Heart left ventricle (tissue), 16 donors: Measurements from ENCODE around the gene LPAR5. TPM values are rescaled to one million over a fixed set of nuclear protein-coding genes. Genes with fewer than 3 reads are reported as not detected.
A peak's percentile ranks its signal among the peaks of the same experiment; 100 is the strongest.

Experiments
- ATAC-seq, 4 donors: fragments of 200-7000 bp; cut with Tn5 transposase; one replicate each; pipeline ENCODE4 v1.9.1; 2020 to 2022; ENCODE audit warnings: moderate library complexity in 4 of 4, mild to moderate bottlenecking in 3 of 4, moderate number of reproducible peaks in 1 of 4
- DNase-seq, 5 donors: peaks; one replicate each; pipeline ENCODE4 v3.0.0-alpha.2; 2020
- H3K27ac ChIP-seq, 12 donors: fragments of 200-600 bp; sonication (generic) in 4 of 12; one replicate each; pipeline versions ENCODE4 v1.5.0 to v1.8.0; 2016 to 2022; ENCODE audit warnings: mild to moderate bottlenecking in 2 of 12
- H3K27me3 ChIP-seq, 9 donors: fragments of 200-600 bp; sonication (generic) in 2 of 9; one replicate each; pipeline versions ENCODE4 v1.5.1 to v1.8.0; 2016 to 2022; ENCODE audit warnings: mild to moderate bottlenecking in 3 of 9
- H3K36me3 ChIP-seq, 9 donors: fragments of 200-600 bp; sonication (generic) in 2 of 9; one replicate each; pipeline versions ENCODE4 v1.5.0 to v1.8.0; 2018 to 2022; ENCODE audit warnings: mild to moderate bottlenecking in 2 of 9
- H3K4me1 ChIP-seq, 12 donors: fragments of 200-600 bp; sonication (generic) in 4 of 12; one replicate each; pipeline versions ENCODE4 v1.5.0 to v1.8.0; 2016 to 2022; ENCODE audit warnings: mild to moderate bottlenecking in 3 of 12
- H3K4me3 ChIP-seq, 12 donors: fragments of 200-600 bp; sonication (generic) in 4 of 12; one replicate each; pipeline versions ENCODE4 v1.5.0 to v1.8.0; 2017 to 2022; ENCODE audit warnings: mild to moderate bottlenecking in 9 of 12, moderate library complexity in 4 of 12
- H3K9me3 ChIP-seq, 12 donors: fragments of 200-600 bp; sonication (generic) in 4 of 12; one replicate each; pipeline versions ENCODE4 v1.5.0 to v1.8.0; 2016 to 2022; ENCODE audit warnings: mild to moderate bottlenecking in 1 of 12
- CTCF ChIP-seq, 12 donors: fragments of 200-600 bp; sonication (generic) in 4 of 12; IDR thresholded peaks; one replicate each; pipeline versions ENCODE4 v1.5.0 to v1.8.0; 2018 to 2022; ENCODE audit warnings: antibody characterized with exemption in 12 of 12, mild to moderate bottlenecking in 5 of 12
- POLR2A ChIP-seq, 2 donors: fragments of 450-650 bp; IDR thresholded peaks; one replicate each; pipeline ENCODE4 v1.6.1; 2017; ENCODE audit warnings: antibody characterized with exemption in 2 of 2, mild to moderate bottlenecking in 2 of 2, moderate library complexity in 2 of 2
- WGBS, 4 donors: extraction: QIAGEN DNeasy Blood & Tissue Kit in 2 of 4; methylation state at CpG; one replicate each; pipeline versions ENCODE4 v1.1.5 to v1.1.7; 2013 to 2018; 5-methylcytosine and 5-hydroxymethylcytosine counted together
- intact Hi-C, 10 donors: fragments of 100-400 bp; cut with DNase I; formaldehyde crosslinking; loops; one replicate each; pipeline versions ENCODE4 v1.11.1 to v1.14.2; 2022
- polyA plus RNA-seq, 2 donors: library from polyadenylated mRNA; stranded (reverse); fragments of 200-250 nt; gene quantifications; one replicate each; pipeline ENCODE4 v1.2.3, GENCODE V29; 2013
- total RNA-seq, 9 donors: library from RNA; depleted of rRNA in 2 of 9; stranded (reverse); fragments of >200 nt in 2 of 9; fragmentation: NEBNext Ultra II Directional in 3 of 9; extraction: Animal tissue kit (Norgen Biotek cat#: 25700) in 3 of 9; gene quantifications; one replicate each; pipeline versions ENCODE4 v1.1.0 to v1.2.4, GENCODE V29; 2016 to 2023
- donor health status: ischemic (EF 13 %, LVEDD 7.1; RV severe dilation, severe dysfunction).
- donor health status: healthy with polysubstance abuse.
- donor health status: DM: no; HTN: yes; CAD: no.
- donor health status: DM: no; HTN: no; CAD: no.
- donor health status: ischemic (EF 25% LVEDD 6.9; RV normal size, moderate dysfunction).
- donor health status: ischemic (EF 25% LVEDD 5.7; RV mildly dilated, moderate dysfunction).
- donor health status: healthy.
- donor health status: DM: yes; HTN: yes; CAD: no.
- donor health status: ischemic (EF 35%, LVEDD 5.7; RV mildly dilated, moderate dysfunction).
- donor health status: nonischemic (EF 11% LVEDD 7.7; RV severe dilation, severe dysfunction).
- donor health status: DM: yes; HTN: yes; CAD: no.
- donor health status: PGD.
- donor health status: ischemic (EF 29% LVEDD 5.4; RV normal size, mild dysfunction).
- donor health status: nonischemic (EF 23%, LVEDD 6.1; RV moderate dilation, normal function).

LPAR5 gene
- total and polyA plus RNA-seq, 11 donors = 3.5 to 11.7 (median 4.7) TPM

DNA sequence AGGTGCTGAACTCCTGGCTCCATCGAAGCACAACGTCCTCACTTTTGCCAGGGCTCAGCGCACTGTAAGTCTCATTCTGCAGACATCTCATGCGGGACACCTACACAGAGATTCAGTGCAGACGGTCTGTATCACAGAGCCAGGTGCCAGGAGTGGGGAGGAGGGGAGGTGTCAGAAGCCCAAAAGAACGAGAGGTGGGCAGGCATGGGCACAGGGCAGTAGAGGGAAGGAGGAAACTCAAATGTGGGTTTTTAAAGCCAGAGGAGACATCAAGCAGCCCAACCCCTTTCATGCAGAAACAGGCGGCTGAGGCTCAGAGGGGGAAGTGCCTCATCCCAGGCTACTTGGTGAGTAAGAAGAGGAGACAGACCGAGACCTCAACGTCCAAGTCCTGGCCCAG is 2.5 kb upstream of the LPAR5 start:
- DNase-seq (peak in 1 of 5 donors; percentile 40), ATAC-seq (peak in 3 of 4 donors; percentile 16 to 35 (median 33))
- 77 to 84% (median 82%) methylated on average over 8 to 9 of the region's 9 CpGs for WGBS, 4 donors
- intact Hi-C loops = no loop called here
- H3K9me3 ChIP-seq = no peaks in the 10 kb centered on the region
- peaks cover 0 to 6% (median 0%) of the 10 kb centered on the region in 9 donors for H3K27me3 ChIP-seq
- peak overlapping the region in 2 of 12 donors; percentile 18 to 66 for H3K27ac ChIP-seq
- no peak overlapping the region for H3K4me3 ChIP-seq
- H3K36me3 ChIP-seq = no peaks in the 10 kb centered on the region
- peaks cover 0 to 63% (median 0%) of the 10 kb centered on the region in 12 donors for H3K4me1 ChIP-seq
- no peak for TF ChIP-seq CTCF (IDR thresholded peaks at IDR 0.05)
- TF ChIP-seq POLR2A (IDR thresholded peaks at IDR 0.05) = no peak

- intact Hi-C loops = no loop called here
- Histone ChIP-seq H3K27ac (peak overlapping the region in 3 of 12 donors; percentile 19 to 62 (median 41)), H3K4me1 (peaks cover 0 to 76% (median 2%) of the 10 kb centered on the region in 12 donors), H3K36me3 (no peaks in the 10 kb centered on the region), H3K9me3 (no peaks in the 10 kb centered on the region), H3K4me3 (peak overlapping the region in 3 of 12 donors; percentile 6 to 37 (median 29)), H3K27me3 (peaks cover 0 to 6% (median 0%) of the 10 kb centered on the region in 9 donors)
- 70 to 78% (median 73%) methylated on average over 5 of the region's 5 CpGs for WGBS, 4 donors
- DNase-seq = no peak
- no peak for TF ChIP-seq POLR2A (IDR thresholded peaks at IDR 0.05)
- TF ChIP-seq CTCF (IDR thresholded peaks at IDR 0.05) = no peak
- ATAC-seq = no peak
Measured at GRCh38 chr12:6635375-6635855, 344 bp downstream of the LPAR5 start.

- Histone ChIP-seq H3K27ac (peak overlapping the region in 10 of 12 donors; percentile 20 to 75 (median 52)), H3K36me3 (no peaks in the 10 kb centered on the region), H3K4me3 (no peak overlapping the region), H3K27me3 (peaks cover 0 to 3% (median 0%) of the 10 kb centered on the region in 9 donors), H3K4me1 (peaks cover 0 to 51% (median 2%) of the 10 kb centered on the region in 12 donors), H3K9me3 (no peaks in the 10 kb centered on the region)
- 55 to 68% (median 64%) methylated on average over 21 of the region's 21 CpGs for WGBS, 4 donors
- TF ChIP-seq POLR2A (IDR thresholded peaks at IDR 0.05) = no peak
- TF ChIP-seq CTCF (IDR thresholded peaks at IDR 0.05) = no peak
- intact Hi-C loops = no loop called here
- DNase-seq = peak in 2 of 5 donors; percentile 29 to 34
- ATAC-seq = peak; percentile 39 to 71 (median 47)
Measured at GRCh38 chr12:6632026-6632983, 3.5 kb downstream of the LPAR5 start.

GRCh38 chr12:6631549-6631961 is 4.2 kb downstream of the LPAR5 start:
- intact Hi-C loops = no loop called here
- H3K27ac ChIP-seq = peak overlapping the region in 9 of 12 donors; percentile 26 to 75 (median 54)
- peak in 2 of 5 donors; percentile 51 to 61 for DNase-seq
- no peaks in the 10 kb centered on the region for H3K9me3 ChIP-seq
- peaks cover 0 to 3% (median 0%) of the 10 kb centered on the region in 9 donors for H3K27me3 ChIP-seq
- peaks cover 0 to 51% (median 2%) of the 10 kb centered on the region in 12 donors for H3K4me1 ChIP-seq
- peak; percentile 28 to 82 (median 64) for ATAC-seq
- no peaks in the 10 kb centered on the region for H3K36me3 ChIP-seq
- 53 to 68% (median 62%) methylated on average over 3 of the region's 3 CpGs for WGBS, 4 donors
- peak overlapping the region in 9 of 12 donors; percentile 8 to 51 (median 37) for H3K4me3 ChIP-seq
- TF ChIP-seq POLR2A (IDR thresholded peaks at IDR 0.05) (no peak), CTCF (IDR thresholded peaks at IDR 0.05) (no peak)
